HCT116 (cell line): Measurements from ENCODE around the gene RPL37A. TPM values are rescaled to one million over a fixed set of nuclear protein-coding genes. Genes with fewer than 3 reads are reported as not detected.

Experiments
- ATAC-seq: fragments of 200-7000 bp; cut with Tn5 transposase; 2 replicates; pipeline ENCODE4 v1.9.1; 2020; ENCODE audit warnings: mild to moderate bottlenecking, moderate library complexity
- BruUV-seq: library from RNA; stranded (reverse); fragments of 400-500 nt; replicated peaks from 2 replicates; lab custom pipeline; 2021; lab: Mats Ljungman, UMichigan
- CTCF ChIA-PET: fragments of 300-600 bp; sonication (Branson Sonifier 250); formaldehyde crosslinking; loops from one replicate; lab custom pipeline; 2021; ENCODE audit warnings: antibody characterized with exemption; lab: Charles Lee
- POLR2A ChIA-PET: fragments of 300-600, 350-600 bp; sonication (Branson Sonifier 250); formaldehyde crosslinking; loops from one replicate; lab custom pipeline; 2021; ENCODE audit warnings: antibody characterized with exemption; lab: Charles Lee
- RAD21 ChIA-PET, 2 experiments: fragments of 300-600 bp; sonication (Branson Sonifier 250); formaldehyde crosslinking; loops; one replicate each; lab custom pipeline; 2023; ENCODE audit warnings: low total read pairs in 2 of 2; ENCODE audit not compliant: uncharacterized antibody in 2 of 2, unreplicated experiment in 2 of 2, low non-redundant PET in 1 of 2; lab: Charles Lee
- DNase-seq: peaks from one replicate; pipeline ENCODE4 v3.0.0-alpha.2; 2010; ENCODE audit warnings: low read depth, low spot score
- H2AFZ ChIP-seq: fragments of 200-600 bp; shearing (Covaris generic), sonication (generic); 2 replicates; pipeline ENCODE4 v1.6.1; 2017; ENCODE audit warnings: low read depth, mixed run types, mixed read lengths, antibody characterized with exemption, low read length; ENCODE audit not compliant: poor library complexity, severe bottlenecking
- H3K27ac ChIP-seq: 2 replicates; pipeline ENCODE4 v1.5.1; 2012; ENCODE audit warnings: low read depth, low read length
- H3K27me3 ChIP-seq: fragments of 200-600 bp; sonication (generic); 2 replicates; pipeline ENCODE4 v1.6.1; 2016; ENCODE audit warnings: mixed run types, low read length, mixed read lengths; ENCODE audit not compliant: insufficient read depth
- H3K36me3 ChIP-seq, 2 experiments: fragments of 200-500 bp in 1 of 2; fragments of 200-600 bp in 1 of 2; sonication (Bioruptor generic) in 1 of 2; sonication (generic) in 1 of 2; 2 replicates each; pipeline versions ENCODE4 v1.5.1 to v1.6.1; 2014 to 2016; ENCODE audit warnings: low read length in 2 of 2, inconsistent platforms in 1 of 2, mixed read lengths in 1 of 2, mixed run types in 1 of 2; ENCODE audit not compliant: insufficient read depth in 2 of 2, control insufficient read depth in 1 of 2
- H3K4me1 ChIP-seq, 2 experiments: fragments of 200-600 bp in 1 of 2; sonication (generic) in 1 of 2; 2 replicates each; pipeline versions ENCODE4 v1.5.1 to v1.6.1; 2012 to 2017; ENCODE audit warnings: low read length in 2 of 2, inconsistent platforms in 1 of 2, mild to moderate bottlenecking in 1 of 2, mixed read lengths in 1 of 2, mixed run types in 1 of 2, moderate library complexity in 1 of 2; ENCODE audit not compliant: insufficient read depth in 2 of 2, control insufficient read depth in 1 of 2
- H3K4me2 ChIP-seq: fragments of 200-600 bp; sonication (generic); 2 replicates; pipeline ENCODE4 v1.6.1; 2017; ENCODE audit warnings: mixed run types, low read length, mixed read lengths
- H3K4me3 ChIP-seq, 2 experiments: fragments of 200-600 bp in 1 of 2; sonication (generic) in 1 of 2; replicated peaks in 1 of 2; 2 replicates each; pipeline ENCODE4 v1.5.1; 2011 to 2016; ENCODE audit warnings: low read length in 2 of 2, control low read depth in 1 of 2, low read depth in 1 of 2, mild to moderate bottlenecking in 1 of 2, mixed read lengths in 1 of 2, mixed run types in 1 of 2
- H3K79me2 ChIP-seq: fragments of 200-600 bp; sonication (generic); 2 replicates; pipeline ENCODE4 v1.6.1; 2017; ENCODE audit warnings: mild to moderate bottlenecking, mixed run types, low read length, moderate library complexity, mixed read lengths; ENCODE audit not compliant: insufficient read depth
- H3K9ac ChIP-seq: fragments of 200-600 bp; sonication (generic); 2 replicates; pipeline ENCODE4 v1.6.1; 2016; ENCODE audit warnings: low read length, mixed read lengths
- H3K9me2 ChIP-seq: fragments of 200-600 bp; sonication (generic), shearing (Covaris generic); 2 replicates; pipeline ENCODE4 v1.6.1; 2017; ENCODE audit warnings: mixed run types, mild to moderate bottlenecking, moderate library complexity; ENCODE audit not compliant: insufficient read depth
- H3K9me3 ChIP-seq, 2 experiments: fragments of 200-500 bp in 1 of 2; fragments of 200-600 bp in 1 of 2; sonication (Bioruptor generic) in 1 of 2; sonication (generic) in 1 of 2; 2 replicates each; pipeline ENCODE4 v1.6.1; 2014 to 2017; ENCODE audit warnings: low read length in 2 of 2, mixed read lengths in 2 of 2, inconsistent platforms in 1 of 2, low read depth in 1 of 2, mild to moderate bottlenecking in 1 of 2, mixed run types in 1 of 2, moderate library complexity in 1 of 2; ENCODE audit not compliant: control insufficient read depth in 1 of 2, insufficient read depth in 1 of 2
- H4K20me1 ChIP-seq: fragments of 200-600 bp; sonication (generic), shearing (Covaris generic); 2 replicates; pipeline ENCODE4 v1.6.1; 2017; ENCODE audit warnings: mixed run types, mild to moderate bottlenecking, moderate library complexity; ENCODE audit not compliant: insufficient read depth
- CEBPB ChIP-seq: IDR thresholded peaks from 2 replicates; pipeline ENCODE4 v1.6.1; 2012; ENCODE audit warnings: low read depth
- EGR1 ChIP-seq: IDR thresholded peaks from 2 replicates; pipeline ENCODE4 v1.6.1; 2012; ENCODE audit warnings: low read depth
- ELF1 ChIP-seq: IDR thresholded peaks from 2 replicates; pipeline ENCODE4 v1.6.1; 2012; ENCODE audit warnings: low read depth, borderline replicate concordance
- EZH2 ChIP-seq: fragments of 200-600 bp; sonication (generic); IDR thresholded peaks from 2 replicates; pipeline ENCODE4 v1.6.1; 2017; ENCODE audit warnings: antibody characterized with exemption, mixed run types
- JUND ChIP-seq: IDR thresholded peaks from 2 replicates; pipeline ENCODE4 v1.6.1; 2012
- POLR2A ChIP-seq: IDR thresholded peaks from 2 replicates; pipeline ENCODE4 v1.7.0; 2011; ENCODE audit warnings: borderline replicate concordance; ENCODE audit not compliant: insufficient read depth, insufficient read length; ENCODE audit errors: extremely low read depth
- POLR2AphosphoS5 ChIP-seq: IDR thresholded peaks from 2 replicates; pipeline ENCODE4 v1.6.1; 2011; ENCODE audit warnings: mild to moderate bottlenecking, low read depth, low read length, moderate library complexity
- SIN3A ChIP-seq: IDR thresholded peaks from 2 replicates; pipeline ENCODE4 v1.6.1; 2012; ENCODE audit warnings: low read depth
- TCF7L2 ChIP-seq: IDR thresholded peaks from 2 replicates; pipeline ENCODE4 v1.7.0; 2011; ENCODE audit warnings: borderline replicate concordance, inconsistent platforms; ENCODE audit not compliant: insufficient read depth, insufficient read length; ENCODE audit errors: extremely low read depth
- ZFX ChIP-seq: fragments of 450-650 bp; IDR thresholded peaks from 2 replicates; pipeline ENCODE4 v1.6.1; 2017
- intact Hi-C: fragments of 100-400 bp; cut with micrococcal nuclease; formaldehyde crosslinking; loops from 2 replicates; pipeline ENCODE4 v1.10.0; 2022
- total RNA-seq: library from RNA; stranded (reverse); gene quantifications from one replicate; pipeline ENCODE4 v1.2.1, GENCODE V29; 2021; ENCODE audit not compliant: unreplicated experiment
- TF ChIP-seq, protein P1 (sequence below): IDR thresholded peaks from 2 replicates; pipeline ENCODE4 v1.6.1; 2012

RPL37A gene
- total RNA-seq, 1 experiment from 2014 or later = 3,018 TPM

DNA sequence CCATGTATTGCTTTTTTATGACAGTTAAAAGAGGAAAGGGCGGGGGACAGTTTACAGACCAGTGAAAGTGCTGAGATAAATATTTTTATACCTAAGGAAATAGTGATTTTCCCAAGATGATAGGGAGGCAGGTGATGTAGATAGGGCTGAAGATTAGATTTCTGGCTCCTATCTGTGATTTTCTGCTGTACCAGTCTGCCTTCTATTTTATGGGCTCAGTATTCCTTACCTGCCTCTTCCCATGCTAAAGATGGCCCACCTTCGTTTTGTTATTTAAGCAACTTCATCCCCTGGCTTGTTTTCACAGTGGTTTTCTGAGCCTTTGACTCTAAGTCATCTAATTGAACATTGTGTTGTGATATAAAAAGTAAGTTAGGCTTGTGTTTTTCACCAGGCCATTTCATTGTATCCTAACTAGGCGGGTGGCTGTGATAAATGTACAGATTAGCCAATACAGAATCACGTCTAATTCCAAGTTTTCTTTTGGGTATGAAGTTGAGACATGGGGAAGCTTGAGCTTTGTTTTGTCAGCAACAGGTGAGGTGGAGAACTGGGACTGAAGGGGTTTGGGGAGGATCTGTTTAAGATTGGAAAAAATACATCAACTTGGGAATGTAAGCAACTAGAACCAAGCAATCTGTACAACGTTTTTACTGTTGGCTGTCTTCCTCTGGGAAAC, 5.2 kb downstream of the RPL37A start:
- BruUV-seq = no TSS peak
- H3K36me3 ChIP-seq = peaks cover 53 to 65% of the 10 kb centered on the region in 2 experiments
- ChIA-PET POLR2A (no interaction called here), RAD21 (no interaction called here), CTCF (no interaction called here)
- DNase-seq (no peak), ATAC-seq (no peak)
- peaks cover 4 to 10% of the 10 kb centered on the region in 2 experiments; a peak in 3 of 4 replicates for H3K4me1 ChIP-seq
- intact Hi-C loops = loop anchor here (5.0 kb wide), 1 partner anchor 392 kb away; no protein-coding TSS in a partner anchor
- H4K20me1 ChIP-seq = peaks cover 54% of the 10 kb centered on the region; the same call in 1 of the 2 replicates
- H3K9ac ChIP-seq = no peak overlapping the region
- H3K9me3 ChIP-seq = no peaks in the 10 kb centered on the region
- H3K4me3 ChIP-seq = no peak overlapping the region
- H3K9me2 ChIP-seq = no peaks in the 10 kb centered on the region
- peaks cover 49% of the 10 kb centered on the region for H3K79me2 ChIP-seq
- no peak overlapping the region for H2AFZ ChIP-seq
- no peak for TF ChIP-seq ELF1
- peak; percentile 37; the same call in 1 of the 2 replicates for TF ChIP-seq POLR2AphosphoS5
- no peak overlapping the region for H3K27ac ChIP-seq
- no peaks in the 10 kb centered on the region for H3K27me3 ChIP-seq
- no peak overlapping the region for H3K4me2 ChIP-seq

DNA sequence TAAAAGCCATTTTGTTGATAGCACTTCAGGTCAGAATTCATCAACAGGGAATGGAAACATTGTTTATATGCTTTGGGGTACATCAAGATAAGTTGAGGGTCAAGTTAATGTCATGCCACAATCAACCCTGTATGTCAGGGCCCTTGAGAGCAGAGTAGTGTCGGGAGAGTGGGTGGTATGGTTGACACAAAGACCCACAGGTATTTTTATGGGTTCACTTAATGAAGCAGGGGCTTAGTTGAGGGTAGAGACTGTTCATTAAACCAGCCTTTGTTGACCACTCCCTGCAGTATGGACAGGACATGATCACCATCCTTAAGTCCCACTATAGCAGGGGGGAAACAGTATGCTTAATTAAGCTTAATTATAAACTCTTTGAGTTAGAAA, 5.7 kb downstream of the RPL37A start:
- no TSS peak for BruUV-seq
- intact Hi-C loops = loop anchor here (5.0 kb wide), 1 partner anchor 392 kb away; no protein-coding TSS in a partner anchor

More for the DNA sequence above, 5.7 kb downstream of the RPL37A start:
- Histone ChIP-seq H4K20me1 (peaks cover 54% of the 10 kb centered on the region; the same call in 1 of the 2 replicates), H3K4me3 (no peak overlapping the region), H3K36me3 (peaks cover 50 to 61% of the 10 kb centered on the region in 2 experiments), H3K4me2 (no peak overlapping the region), H3K4me1 (peaks cover 4 to 10% of the 10 kb centered on the region in 2 experiments; a peak in 3 of 4 replicates), H3K79me2 (peaks cover 44% of the 10 kb centered on the region), H3K9ac (no peak overlapping the region), H3K27ac (no peak overlapping the region), H3K9me3 (no peaks in the 10 kb centered on the region), H3K9me2 (no peaks in the 10 kb centered on the region), H3K27me3 (no peaks in the 10 kb centered on the region), H2AFZ (no peak overlapping the region)
- TF ChIP-seq JUND (0 out of 2 replicates have a peak, but pooled peaks have one; percentile 22), EZH2 (no peak), EGR1 (no peak), CEBPB (no peak), SIN3A (0 out of 2 replicates have a peak, but pooled peaks have one; percentile 33), POLR2A (no peak), TCF7L2 (no peak), ZFX (no peak)
- TF ChIP-seq, protein P1, sequence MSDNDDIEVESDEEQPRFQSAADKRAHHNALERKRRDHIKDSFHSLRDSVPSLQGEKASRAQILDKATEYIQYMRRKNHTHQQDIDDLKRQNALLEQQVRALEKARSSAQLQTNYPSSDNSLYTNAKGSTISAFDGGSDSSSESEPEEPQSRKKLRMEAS = no peak
- no peak for DNase-seq
- ChIA-PET POLR2A (no interaction called here), CTCF (no interaction called here), RAD21 (no interaction called here)
- ATAC-seq = 0 out of 2 replicates have a peak, but pooled peaks have one; percentile 7
